Keratinocyte (primary cell): Measurements from ENCODE around the gene CD247. TPM values are rescaled to one million over a fixed set of nuclear protein-coding genes. Genes with fewer than 3 reads are reported as not detected.

Source experiments
- DNase-seq: peaks from one replicate; pipeline ENCODE4 v3.0.0-alpha.2; 2011; ENCODE audit warnings: low read depth, missing footprints, low spot score
- FAIRE-seq: peaks from 2 replicates; lab custom pipeline; 2011; peaks lifted over from hg19 to GRCh38; lab: Jason Lieb, UNC
- H2AFZ ChIP-seq: 2 replicates; pipeline ENCODE4 v1.6.0; 2012; ENCODE audit warnings: low read length, control low read depth, inconsistent platforms; ENCODE audit not compliant: control insufficient read depth
- H3K27ac ChIP-seq: 2 replicates; pipeline ENCODE4 v1.5.1; 2011; ENCODE audit warnings: low read length; ENCODE audit not compliant: control insufficient read depth, insufficient read depth
- H3K27me3 ChIP-seq: 3 replicates; pipeline ENCODE4 v1.6.0; 2011; ENCODE audit warnings: low read length; ENCODE audit not compliant: control insufficient read depth, insufficient read depth; ENCODE audit errors: extremely low read depth
- H3K36me3 ChIP-seq, 2 experiments: 2 replicates in 1 of 2; 3 replicates in 1 of 2; pipeline ENCODE4 v1.5.1; 2011; ENCODE audit warnings: low read length in 2 of 2, mild to moderate bottlenecking in 1 of 2; ENCODE audit not compliant: control insufficient read depth in 2 of 2, insufficient read depth in 2 of 2; ENCODE audit errors: extremely low read depth in 1 of 2
- H3K4me1 ChIP-seq: 3 replicates; pipeline ENCODE4 v1.5.1; 2011; ENCODE audit warnings: low read length; ENCODE audit not compliant: control insufficient read depth, insufficient read depth; ENCODE audit errors: extremely low read depth
- H3K4me2 ChIP-seq: 3 replicates; pipeline ENCODE4 v1.6.0; 2011; ENCODE audit warnings: low read depth, low read length; ENCODE audit not compliant: control insufficient read depth, insufficient read depth; ENCODE audit errors: extremely low read depth
- H3K4me3 ChIP-seq, 3 experiments: fragments of 200-600 bp in 1 of 3; sonication (generic) in 1 of 3; 2 replicates in 2 of 3; 3 replicates in 1 of 3; pipeline ENCODE4 v1.5.1; 2011 to 2016; ENCODE audit warnings: low read length in 3 of 3, mild to moderate bottlenecking in 3 of 3, control low read depth in 2 of 3, inconsistent platforms in 1 of 3, low read depth in 1 of 3, mixed read lengths in 1 of 3, mixed run types in 1 of 3, moderate library complexity in 1 of 3; ENCODE audit not compliant: control insufficient read depth in 2 of 3, insufficient read depth in 2 of 3; ENCODE audit errors: extremely low read depth in 1 of 3
- H3K79me2 ChIP-seq: 2 replicates; pipeline ENCODE4 v1.6.0; 2012; ENCODE audit warnings: low read length; ENCODE audit not compliant: control insufficient read depth, insufficient read depth
- H3K9ac ChIP-seq: 3 replicates; pipeline ENCODE4 v1.6.0; 2011; ENCODE audit warnings: low read length; ENCODE audit not compliant: control insufficient read depth, insufficient read depth; ENCODE audit errors: extremely low read depth
- H3K9me1 ChIP-seq: 3 replicates; pipeline ENCODE4 v1.6.0; 2011; ENCODE audit warnings: low read length; ENCODE audit not compliant: control insufficient read depth, insufficient read depth; ENCODE audit errors: extremely low read depth
- H3K9me3 ChIP-seq: 2 replicates; pipeline ENCODE4 v1.5.1; 2012; ENCODE audit warnings: low read depth, low read length; ENCODE audit not compliant: control insufficient read depth
- H4K20me1 ChIP-seq: 3 replicates; pipeline ENCODE4 v1.6.0; 2011; ENCODE audit warnings: low read length; ENCODE audit not compliant: control insufficient read depth, insufficient read depth; ENCODE audit errors: extremely low read depth
- EZH2 ChIP-seq: IDR thresholded peaks from one replicate; pipeline ENCODE4 v1.6.1; 2012; ENCODE audit warnings: inconsistent platforms, mild to moderate bottlenecking, low read length, moderate library complexity
- dilution Hi-C: fragments of 300-500 bp; cut with MboI; formaldehyde crosslinking; loops from one replicate; pipeline ENCODE4 v1.7.0; 2020; ENCODE audit warnings: low sequenced_read_pairs; ENCODE audit not compliant: extremely low pct_ligation_motif_present
- polyA plus RNA-seq, 5 experiments: library from polyadenylated mRNA; depleted of rRNA in 3 of 5; stranded (reverse) in 3 of 5; stranded (forward) in 1 of 5; unstranded in 1 of 5; fragments of >200 nt; gene quantifications; 1 replicate in 1 of 5; 2 replicates in 3 of 5; 3 replicates in 1 of 5; pipeline versions ENCODE4 v1.2.1 to v1.2.3, GENCODE V29; 2011 to 2012; ENCODE audit warnings: missing spikeins in 2 of 5, low read depth in 1 of 5, low replicate concordance in 1 of 5
- TF ChIP-seq, protein P1 (sequence below), 3 experiments: IDR thresholded peaks in 1 of 3; conservative IDR thresholded peaks in 1 of 3; optimal IDR thresholded peaks in 1 of 3; 2 replicates in 2 of 3; 3 replicates in 1 of 3; pipeline versions ENCODE3 to v1.5.1; 2011; ENCODE audit warnings: low read length in 3 of 3, mild to moderate bottlenecking in 3 of 3, moderate library complexity in 2 of 3, control low read depth in 1 of 3, inconsistent platforms in 1 of 3; ENCODE audit not compliant: insufficient read depth in 2 of 3; ENCODE audit errors: extremely low read depth in 1 of 3

Gene CD247
- polyA plus RNA-seq, 1 donor (not counting 4 experiments of a cell fraction or from before 2014, with no cell fraction given), result not detected

DNA sequence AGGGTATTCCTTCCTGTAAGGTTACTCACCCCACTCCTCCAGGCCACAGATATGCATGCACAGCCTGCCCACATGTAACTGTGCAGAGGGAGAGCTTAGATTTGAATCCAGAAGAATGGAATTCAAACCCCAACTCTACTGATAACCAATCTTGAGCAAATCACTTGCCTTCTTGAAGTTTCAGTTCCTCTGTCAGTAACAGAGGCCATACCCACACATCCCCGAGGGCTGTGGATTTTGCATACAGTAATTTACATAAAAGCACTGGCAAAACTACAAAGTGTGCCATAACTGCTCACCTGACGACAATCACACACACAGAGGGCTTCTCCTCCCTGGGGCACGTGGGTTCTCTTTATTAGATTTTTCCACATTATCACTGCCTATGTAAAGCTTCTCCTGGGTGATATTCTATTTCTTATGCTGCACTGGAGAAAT lies 18.6 kb downstream of the CD247 start:
- no peak for DNase-seq
- Histone ChIP-seq H3K4me1 (no peaks in the 10 kb centered on the region), H3K9ac (no peak overlapping the region), H3K36me3 (no peaks in the 10 kb centered on the region), H3K4me3 (no peak overlapping the region), H2AFZ (no peak overlapping the region), H3K9me1 (no peaks in the 10 kb centered on the region), H3K79me2 (no peaks in the 10 kb centered on the region), H3K4me2 (no peak overlapping the region), H3K27me3 (peaks cover 20% of the 10 kb centered on the region), H3K9me3 (no peaks in the 10 kb centered on the region), H4K20me1 (no peaks in the 10 kb centered on the region), H3K27ac (no peak overlapping the region)
- dilution Hi-C loops, result loop anchor here (25.0 kb wide), 1 partner anchor 437 kb away; no protein-coding TSS in a partner anchor
- no peak for FAIRE-seq
- no peak for TF ChIP-seq EZH2
- TF ChIP-seq, protein P1, sequence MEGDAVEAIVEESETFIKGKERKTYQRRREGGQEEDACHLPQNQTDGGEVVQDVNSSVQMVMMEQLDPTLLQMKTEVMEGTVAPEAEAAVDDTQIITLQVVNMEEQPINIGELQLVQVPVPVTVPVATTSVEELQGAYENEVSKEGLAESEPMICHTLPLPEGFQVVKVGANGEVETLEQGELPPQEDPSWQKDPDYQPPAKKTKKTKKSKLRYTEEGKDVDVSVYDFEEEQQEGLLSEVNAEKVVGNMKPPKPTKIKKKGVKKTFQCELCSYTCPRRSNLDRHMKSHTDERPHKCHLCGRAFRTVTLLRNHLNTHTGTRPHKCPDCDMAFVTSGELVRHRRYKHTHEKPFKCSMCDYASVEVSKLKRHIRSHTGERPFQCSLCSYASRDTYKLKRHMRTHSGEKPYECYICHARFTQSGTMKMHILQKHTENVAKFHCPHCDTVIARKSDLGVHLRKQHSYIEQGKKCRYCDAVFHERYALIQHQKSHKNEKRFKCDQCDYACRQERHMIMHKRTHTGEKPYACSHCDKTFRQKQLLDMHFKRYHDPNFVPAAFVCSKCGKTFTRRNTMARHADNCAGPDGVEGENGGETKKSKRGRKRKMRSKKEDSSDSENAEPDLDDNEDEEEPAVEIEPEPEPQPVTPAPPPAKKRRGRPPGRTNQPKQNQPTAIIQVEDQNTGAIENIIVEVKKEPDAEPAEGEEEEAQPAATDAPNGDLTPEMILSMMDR (optimal IDR thresholded peaks at IDR 0.05 in 1 of 3, IDR thresholded peaks at IDR 0.05 in 1 of 3, conservative IDR thresholded peaks at IDR 0.05 in 1 of 3; ENCODE audit: extremely low read depth in 1 of 3, insufficient read depth in 2 of 3, low read length in 3 of 3), result no peak

DNA sequence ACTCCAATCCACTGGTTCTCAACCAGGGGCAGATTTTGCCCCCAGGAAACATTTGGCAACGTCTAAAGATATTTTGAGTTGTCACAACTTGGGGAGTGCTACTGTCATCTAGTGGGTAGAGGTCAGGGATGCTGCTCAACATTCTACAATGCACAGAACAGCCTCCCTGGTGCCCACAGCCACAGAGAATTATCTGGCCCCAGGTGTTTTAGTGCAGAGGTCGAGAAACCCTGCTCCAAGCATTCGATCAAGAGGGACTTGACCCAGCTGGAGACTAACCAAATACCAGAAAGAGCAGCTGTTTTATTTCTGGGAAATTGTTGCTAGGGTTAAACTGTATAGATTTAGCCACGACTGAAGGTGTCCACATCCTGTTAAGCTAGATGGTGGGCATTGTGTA lies 19.2 kb downstream of the CD247 start:
- H3K4me2 ChIP-seq, result no peak overlapping the region
- no peaks in the 10 kb centered on the region for H3K9me3 ChIP-seq
- no peaks in the 10 kb centered on the region for H3K36me3 ChIP-seq
- no peaks in the 10 kb centered on the region for H3K4me1 ChIP-seq
- H3K9ac ChIP-seq, result no peak overlapping the region
- H2AFZ ChIP-seq, result no peak overlapping the region
- peaks cover 19% of the 10 kb centered on the region for H3K27me3 ChIP-seq
- H4K20me1 ChIP-seq, result no peaks in the 10 kb centered on the region
- no peak overlapping the region for H3K4me3 ChIP-seq
- no peaks in the 10 kb centered on the region for H3K79me2 ChIP-seq
- no peak overlapping the region for H3K27ac ChIP-seq
- dilution Hi-C loops, result no loop called here
- FAIRE-seq (no peak), DNase-seq (no peak)
- no peak for TF ChIP-seq EZH2
- TF ChIP-seq, protein P1 (optimal IDR thresholded peaks at IDR 0.05 in 1 of 3, IDR thresholded peaks at IDR 0.05 in 1 of 3, conservative IDR thresholded peaks at IDR 0.05 in 1 of 3; ENCODE audit: extremely low read depth in 1 of 3, insufficient read depth in 2 of 3, low read length in 3 of 3), result no peak
- H3K9me1 ChIP-seq, result no peaks in the 10 kb centered on the region
